ENCODE results near the gene UBXN4. TPM values are rescaled to one million over a fixed set of nuclear protein-coding genes. Genes with fewer than 3 reads are reported as not detected.

UBXN4 gene
- polyA plus RNA-seq, 1 of the 3 experiments (the other 2 are of a cell fraction): 32.7 TPM

- Histone ChIP-seq H3K9ac (no peak overlapping the region), H2AFZ (ENCODE audit: low read depth) (no peak overlapping the region), H3K79me2 (ENCODE audit: insufficient read depth) (no peaks in the 10 kb centered on the region), H3K27me3 (ENCODE audit: insufficient read depth) (no peaks in the 10 kb centered on the region), H3F3A (replicated peaks; ENCODE audit: insufficient read depth) (no peaks in the 10 kb centered on the region), H3K36me3 (replicated peaks in 1 of 2; ENCODE audit: control insufficient read depth in 1 of 2, insufficient read depth in 2 of 2, low read length in 1 of 2) (no peaks in the 10 kb centered on the region), H3K9me2 (no peaks in the 10 kb centered on the region), H4K20me1 (ENCODE audit: insufficient read depth) (no peaks in the 10 kb centered on the region), H3K4me1 (ENCODE audit: control insufficient read depth in 1 of 2, insufficient read depth in 2 of 2, low read depth in 1 of 2, low read length in 1 of 2) (no peaks in the 10 kb centered on the region; a peak in 1 of 4 replicates), H3K4me3 (ENCODE audit: low read depth in 2 of 2, low read length in 1 of 2) (no peak overlapping the region), H3K9me3 (no peaks in the 10 kb centered on the region), H3K4me2 (no peak overlapping the region), H3K27ac (ENCODE audit: low read depth in 2 of 2, low read length in 1 of 2) (no peak overlapping the region)
- TF ChIP-seq USF2 (IDR thresholded peaks at IDR 0.05; ENCODE audit: borderline replicate concordance, low read depth, low read length): no peak
- no peak for TF ChIP-seq FOXM1 (IDR thresholded peaks at IDR 0.05; ENCODE audit: low read depth)
- TF ChIP-seq EP300 (IDR thresholded peaks at IDR 0.05; ENCODE audit: borderline replicate concordance in 1 of 2, low read depth in 1 of 2, low read length in 1 of 2): no peak
- no peak for TF ChIP-seq CTCF (IDR thresholded peaks at IDR 0.05)
- TF ChIP-seq, protein P1, sequence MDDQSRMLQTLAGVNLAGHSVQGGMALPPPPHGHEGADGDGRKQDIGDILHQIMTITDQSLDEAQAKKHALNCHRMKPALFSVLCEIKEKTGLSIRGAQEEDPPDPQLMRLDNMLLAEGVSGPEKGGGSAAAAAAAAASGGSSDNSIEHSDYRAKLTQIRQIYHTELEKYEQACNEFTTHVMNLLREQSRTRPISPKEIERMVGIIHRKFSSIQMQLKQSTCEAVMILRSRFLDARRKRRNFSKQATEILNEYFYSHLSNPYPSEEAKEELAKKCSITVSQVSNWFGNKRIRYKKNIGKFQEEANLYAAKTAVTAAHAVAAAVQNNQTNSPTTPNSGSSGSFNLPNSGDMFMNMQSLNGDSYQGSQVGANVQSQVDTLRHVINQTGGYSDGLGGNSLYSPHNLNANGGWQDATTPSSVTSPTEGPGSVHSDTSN (IDR thresholded peaks at IDR 0.05): no peak
- no peak for TF ChIP-seq GATA2 (CRISPR knock-in tag; IDR thresholded peaks at IDR 0.05)
- TF ChIP-seq POLR2AphosphoS5 (IDR thresholded peaks at IDR 0.05; ENCODE audit: low read depth, low read length): no peak
- TF ChIP-seq SIN3A (IDR thresholded peaks at IDR 0.05; ENCODE audit: borderline replicate concordance, low read depth, low read length): no peak
- no peak for TF ChIP-seq YY1 (IDR thresholded peaks at IDR 0.05; ENCODE audit: low read depth)
- no peak for TF ChIP-seq MEF2A (IDR thresholded peaks at IDR 0.05; ENCODE audit: borderline replicate concordance, low read depth)
- TF ChIP-seq NFIC (IDR thresholded peaks at IDR 0.05; ENCODE audit: borderline replicate concordance): no peak
- no peak for TF ChIP-seq FOXJ3 (CRISPR knock-in tag; IDR thresholded peaks at IDR 0.05)
- no peak for TF ChIP-seq ELF1 (IDR thresholded peaks at IDR 0.05)
- no peak for TF ChIP-seq IRF3 (IDR thresholded peaks at IDR 0.05; ENCODE audit: low read depth, low read length)
- no peak for TF ChIP-seq TCF12 (IDR thresholded peaks at IDR 0.05)
- POLR2A ChIA-PET: interaction anchor here (0.6 kb wide), 1 partner anchor 14 kb away, joined by 3 read pairs; no protein-coding TSS in a partner anchor
- no peak for DNase-seq
- WGBS (ENCODE audit: low lambda C conversion rate): 61% methylated on average over 7 of the region's 11 CpGs
- CTCF ChIA-PET: interaction anchor here (1.1 kb wide), 1 partner anchor 29 kb away, joined by 3 read pairs; no protein-coding TSS in a partner anchor
Observed at GRCh38 chr2:135825550-135826176, 84.0 kb downstream of the UBXN4 start.
